H9 (cell line): ENCODE data around the gene ADSS2. TPM values are rescaled to one million over a fixed set of nuclear protein-coding genes. Genes with fewer than 3 reads are reported as not detected.

Experiments
- DNase-seq: peaks from one replicate; pipeline ENCODE4 v3.0.0-alpha.2; 2017
- H2AFZ ChIP-seq: one replicate; pipeline ENCODE4 v1.6.1; 2013; ENCODE audit warnings: mild to moderate bottlenecking, low read length, control low read depth, moderate library complexity
- H2AK5ac ChIP-seq: 2 replicates; pipeline ENCODE4 v1.6.1; 2013; ENCODE audit warnings: low read length, control low read depth, mixed read lengths; ENCODE audit not compliant: insufficient read length
- H2BK120ac ChIP-seq: one replicate; pipeline ENCODE4 v1.6.1; 2013; ENCODE audit warnings: low read depth, mild to moderate bottlenecking, low read length, control low read depth, inconsistent platforms; ENCODE audit not compliant: poor library complexity, severe bottlenecking
- H2BK12ac ChIP-seq: 2 replicates; pipeline ENCODE4 v1.6.1; 2013; ENCODE audit warnings: low read length, control low read depth, mixed read lengths, low read depth; ENCODE audit not compliant: insufficient read length
- H2BK15ac ChIP-seq: 2 replicates; pipeline ENCODE4 v1.6.1; 2013; ENCODE audit warnings: low read depth, low read length, control low read depth
- H2BK20ac ChIP-seq: one replicate; pipeline ENCODE4 v1.6.1; 2013; ENCODE audit warnings: low read depth, mild to moderate bottlenecking, low read length, control low read depth, inconsistent platforms; ENCODE audit not compliant: poor library complexity, severe bottlenecking
- H2BK5ac ChIP-seq: 2 replicates; pipeline ENCODE4 v1.6.1; 2013; ENCODE audit warnings: low read length, control low read depth, mixed read lengths; ENCODE audit not compliant: insufficient read length
- H3K14ac ChIP-seq: 2 replicates; pipeline ENCODE4 v1.6.1; 2013; ENCODE audit warnings: low read length, control low read depth; ENCODE audit not compliant: insufficient read depth
- H3K18ac ChIP-seq: 2 replicates; pipeline ENCODE4 v1.6.1; 2013; ENCODE audit warnings: low read depth, mild to moderate bottlenecking, mixed read lengths, low read length, control low read depth; ENCODE audit not compliant: insufficient read length
- H3K23ac ChIP-seq: 2 replicates; pipeline ENCODE4 v1.6.1; 2013; ENCODE audit warnings: low read length, control low read depth, mixed read lengths, low read depth; ENCODE audit not compliant: insufficient read length
- H3K23me2 ChIP-seq: 2 replicates; pipeline ENCODE4 v1.6.1; 2013; ENCODE audit warnings: low read depth, mild to moderate bottlenecking, mixed read lengths, low read length, control low read depth; ENCODE audit not compliant: insufficient read length, poor library complexity, severe bottlenecking
- H3K27ac ChIP-seq: 2 replicates; pipeline ENCODE4 v1.5.1; 2013; ENCODE audit warnings: low read length, control low read depth, mixed read lengths, low read depth; ENCODE audit not compliant: insufficient read length
- H3K27me3 ChIP-seq: 2 replicates; pipeline ENCODE4 v1.6.1; 2013; ENCODE audit warnings: low read length, control low read depth, inconsistent platforms; ENCODE audit not compliant: insufficient read depth
- H3K4ac ChIP-seq: 2 replicates; pipeline ENCODE4 v1.6.1; 2013; ENCODE audit warnings: low read depth, mild to moderate bottlenecking, control low read depth, inconsistent platforms, low read length, moderate library complexity
- H3K4me1 ChIP-seq: 2 replicates; pipeline ENCODE4 v1.6.1; 2013; ENCODE audit warnings: low read length, control low read depth, inconsistent platforms; ENCODE audit not compliant: insufficient read depth
- H3K4me2 ChIP-seq: 2 replicates; pipeline ENCODE4 v1.6.1; 2013; ENCODE audit warnings: low read length, control low read depth, mixed read lengths; ENCODE audit not compliant: insufficient read length, insufficient read depth
- H3K56ac ChIP-seq: 2 replicates; pipeline ENCODE4 v1.6.1; 2013; ENCODE audit warnings: low read depth, mild to moderate bottlenecking, mixed read lengths, low read length, control low read depth; ENCODE audit not compliant: insufficient read length
- H3K79me1 ChIP-seq: 2 replicates; pipeline ENCODE4 v1.6.1; 2013; ENCODE audit warnings: low read depth, mild to moderate bottlenecking, moderate library complexity, low read length, control low read depth, inconsistent platforms; ENCODE audit not compliant: insufficient read depth, poor library complexity, severe bottlenecking
- H3K79me2 ChIP-seq: 2 replicates; pipeline ENCODE4 v1.6.1; 2013; ENCODE audit warnings: low read length, control low read depth, inconsistent platforms; ENCODE audit not compliant: insufficient read depth
- H3K9ac ChIP-seq: 2 replicates; pipeline ENCODE4 v1.6.1; 2013; ENCODE audit warnings: low read length, control low read depth, mixed read lengths; ENCODE audit not compliant: insufficient read length; ENCODE audit errors: extremely low read depth
- H3K9me3 ChIP-seq: one replicate; pipeline ENCODE4 v1.6.1; 2013; ENCODE audit warnings: low read depth, low read length, inconsistent platforms; ENCODE audit not compliant: control insufficient read depth
- H3T11ph ChIP-seq: one replicate; pipeline ENCODE4 v1.6.1; 2013; ENCODE audit warnings: mild to moderate bottlenecking, low read length, control low read depth, inconsistent platforms
- H4K20me1 ChIP-seq: one replicate; pipeline ENCODE4 v1.6.1; 2013; ENCODE audit not compliant: control insufficient read depth, insufficient read length, insufficient read depth
- H4K5ac ChIP-seq: 2 replicates; pipeline ENCODE4 v1.6.1; 2013; ENCODE audit warnings: low read depth, mild to moderate bottlenecking, mixed read lengths, low read length, control low read depth; ENCODE audit not compliant: insufficient read length
- H4K8ac ChIP-seq: replicated peaks from 2 replicates; pipeline ENCODE4 v1.6.1; 2013; ENCODE audit warnings: low read length, control low read depth, mixed read lengths, low read depth; ENCODE audit not compliant: insufficient read length
- H4K91ac ChIP-seq: 2 replicates; pipeline ENCODE4 v1.6.1; 2013; ENCODE audit warnings: low read depth, mild to moderate bottlenecking, moderate library complexity, mixed read lengths, low read length, control low read depth; ENCODE audit not compliant: insufficient read length
- H3K27ac Mint-ChIP-seq, 3 experiments: 2 replicates in 2 of 3; 3 replicates in 1 of 3; pipeline ENCODE4 v1.8.0; 2020 to 2021; ENCODE audit warnings: mixed read lengths in 3 of 3, mild to moderate bottlenecking in 1 of 3, moderate library complexity in 1 of 3
- H3K27me3 Mint-ChIP-seq: 2 replicates; pipeline ENCODE4 v1.8.0; 2021; ENCODE audit warnings: low read depth, mild to moderate bottlenecking, moderate library complexity, mixed read lengths
- H3K36me3 Mint-ChIP-seq, 3 experiments: 2 replicates in 2 of 3; 3 replicates in 1 of 3; pipeline ENCODE4 v1.8.0; 2020 to 2021; ENCODE audit warnings: low read depth in 3 of 3, mixed read lengths in 3 of 3; ENCODE audit not compliant: insufficient read depth in 1 of 3
- H3K4me1 Mint-ChIP-seq, 2 experiments: 2 replicates each; pipeline ENCODE4 v1.8.0; 2020; ENCODE audit warnings: mixed read lengths in 2 of 2
- H3K4me3 Mint-ChIP-seq, 2 experiments: 2 replicates in 1 of 2; 3 replicates in 1 of 2; pipeline ENCODE4 v1.8.0; 2020 to 2021; ENCODE audit warnings: mild to moderate bottlenecking in 2 of 2, mixed read lengths in 2 of 2, moderate library complexity in 1 of 2
- H3K9me3 Mint-ChIP-seq, 2 experiments: 2 replicates in 1 of 2; 3 replicates in 1 of 2; pipeline ENCODE4 v1.8.0; 2020; ENCODE audit warnings: mild to moderate bottlenecking in 2 of 2, mixed read lengths in 2 of 2, moderate library complexity in 1 of 2
- CTCF ChIP-seq: fragments of 200-600 bp; sonication (generic); conservative IDR thresholded peaks from 3 replicates; pipeline ENCODE4 v1.8.0; 2021; ENCODE audit warnings: antibody characterized with exemption, mild to moderate bottlenecking
- WGBS: extraction: QIAGEN DNeasy Blood & Tissue Kit; methylation state at CpG from one replicate; pipeline ENCODE4 v1.1.7; 2013; ENCODE audit warnings: missing lambda C conversion rate, low lambda C conversion rate, mixed read lengths; ENCODE audit not compliant: insufficient read length; ENCODE audit errors: extremely low coverage; 5-methylcytosine and 5-hydroxymethylcytosine counted together
- total RNA-seq: library from RNA; stranded (reverse); gene quantifications from 2 replicates; pipeline ENCODE4 v1.2.1, GENCODE V29; 2021

Gene ADSS2
- total RNA-seq, 1 experiment from 2014 or later: 65.4 TPM

- Mint-ChIP-seq H3K27me3 (no peaks in the 10 kb centered on the region), H3K27ac (peak overlapping the region in 1 of 3 experiments; percentile 15; a peak in 1 of 7 replicates), H3K9me3 (no peaks in the 10 kb centered on the region), H3K4me3 (no peak overlapping the region), H3K4me1 (no peaks in the 10 kb centered on the region), H3K36me3 (peaks cover 10 to 35% (median 29%) of the 10 kb centered on the region in 3 experiments; a peak in 5 of 7 replicates)
- H2BK5ac ChIP-seq: no peak overlapping the region
- no peaks in the 10 kb centered on the region for H3K27me3 ChIP-seq
- no peak overlapping the region for H3K4ac ChIP-seq
- no peaks in the 10 kb centered on the region for H3K23me2 ChIP-seq
- H2AK5ac ChIP-seq: no peak overlapping the region
- no peaks in the 10 kb centered on the region for H3K79me1 ChIP-seq
- H3K23ac ChIP-seq: no peak overlapping the region
- no peak overlapping the region for H2BK12ac ChIP-seq
- no peak overlapping the region for H4K8ac ChIP-seq
- no peak for DNase-seq
- H3K14ac ChIP-seq: no peak overlapping the region
- H3K9ac ChIP-seq: no peak overlapping the region
- H4K91ac ChIP-seq: no peak overlapping the region
- H2BK15ac ChIP-seq: no peak overlapping the region
- no CpG with 5 or more reads among the region's 2 CpGs for whole genome bisulfite sequencing
- H4K20me1 ChIP-seq: no peaks in the 10 kb centered on the region
- no peaks in the 10 kb centered on the region for H3K9me3 ChIP-seq
- H3K79me2 ChIP-seq: no peaks in the 10 kb centered on the region; the same call in 1 of the 2 replicates
- H3K4me2 ChIP-seq: no peak overlapping the region
- TF ChIP-seq CTCF: no peak
- no peak overlapping the region for H3K27ac ChIP-seq
- H2AFZ ChIP-seq: no peak overlapping the region
- no peak overlapping the region for H2BK20ac ChIP-seq
- no peak overlapping the region for H4K5ac ChIP-seq
- no peak overlapping the region for H3K56ac ChIP-seq
- no peaks in the 10 kb centered on the region for H3K4me1 ChIP-seq
- H3K18ac ChIP-seq: no peak overlapping the region
- no peak overlapping the region for H3T11ph ChIP-seq
- H2BK120ac ChIP-seq: no peak overlapping the region
These were observed 26.9 kb downstream of the ADSS2 start for GRCh38 chr1:244424649-244425334.
